Measurements from ENCODE around the gene KLF15.

Gene KLF15

GRCh38 chr3:126319701-126320295, 37.4 kb downstream of the KLF15 start:
- DNase-seq, result no peak

- DNase-seq, result no peak
These were observed 39.9 kb downstream of the KLF15 start for GRCh38 chr3:126317029-126317996.

- DNase-seq, result no peak
These were observed 40.7 kb downstream of the KLF15 start for GRCh38 chr3:126316501-126316939.

- DNase-seq, result no peak
These were observed 41.2 kb downstream of the KLF15 start for GRCh38 chr3:126316031-126316461.

GRCh38 chr3:126314790-126315658, 42.2 kb downstream of the KLF15 start:
- DNase-seq, result no peak

- DNase-seq, result no peak
These were observed 42.9 kb downstream of the KLF15 start for GRCh38 chr3:126314305-126314789.

GRCh38 chr3:126313580-126314304, 43.5 kb downstream of the KLF15 start:
- DNase-seq, result no peak

- DNase-seq, result no peak
These were observed 44.0 kb downstream of the KLF15 start for GRCh38 chr3:126313166-126313565.

GRCh38 chr3:126312341-126312740, 44.9 kb downstream of the KLF15 start:
- DNase-seq, result no peak

GRCh38 chr3:126311338-126311978, 45.8 kb downstream of the KLF15 start:
- no peak for DNase-seq

- no peak for DNase-seq
These were observed 46.4 kb downstream of the KLF15 start for GRCh38 chr3:126310816-126311215.

GRCh38 chr3:126309861-126310655, 47.1 kb downstream of the KLF15 start:
- no peak for DNase-seq

- no peak for DNase-seq
These were observed 48.0 kb downstream of the KLF15 start for GRCh38 chr3:126309165-126309564.

GRCh38 chr3:126308394-126309125, 48.6 kb downstream of the KLF15 start:
- no peak for DNase-seq

GRCh38 chr3:126307591-126308393, 49.4 kb downstream of the KLF15 start:
- DNase-seq, result no peak

- DNase-seq, result no peak
These were observed 50.2 kb downstream of the KLF15 start for GRCh38 chr3:126306888-126307482.

- no peak for DNase-seq
These were observed 50.8 kb downstream of the KLF15 start for GRCh38 chr3:126306397-126306796.

GRCh38 chr3:126305427-126305826, 51.8 kb downstream of the KLF15 start:
- no peak for DNase-seq

- DNase-seq, result no peak
These were observed 52.5 kb downstream of the KLF15 start for GRCh38 chr3:126304704-126305103.

Measured in cortex of kidney (tissue), 1 donor.